K562 (cell line): Measurements from ENCODE around the gene GLRA1. TPM values are rescaled to one million over a fixed set of nuclear protein-coding genes. Genes with fewer than 3 reads are reported as not detected.
A peak's percentile ranks its signal among the peaks of the same experiment; 100 is the strongest.

Experiments
- ATAC-seq: fragments of 200-7000 bp; cut with Tn5 transposase; 3 replicates; pipeline ENCODE4 v1.9.1; 2020; ENCODE audit warnings: moderate library complexity
- BruUV-seq: library from RNA; stranded (reverse); fragments of 400-500 nt; replicated peaks from 2 replicates; lab custom pipeline; 2021; lab: Mats Ljungman, UMichigan
- CTCF ChIA-PET: fragments of 300-600 bp; formaldehyde crosslinking; extraction: SDS; loops from one replicate; lab custom pipeline; 2021; ENCODE audit warnings: low intra/inter-chr PET ratio; lab: Yijun Ruan, JAX
- POLR2A ChIA-PET: fragments of 300-600, 350-650 bp; sonication (Branson Sonifier 250); formaldehyde crosslinking; extraction: SDS; loops from one replicate; lab custom pipeline; 2021; ENCODE audit warnings: antibody characterized with exemption, inconsistent platforms; lab: Yijun Ruan, JAX
- DNase-seq, 4 experiments: peaks; one replicate each; pipeline versions ENCODE4 v3.0.0 to v3.0.0-alpha.2; 2011 to 2018; ENCODE audit warnings: low spot score in 3 of 4, mixed read lengths in 3 of 4; ENCODE audit errors: extremely low read depth in 1 of 4
- FAIRE-seq: peaks from 2 replicates; lab custom pipeline; 2011; peaks lifted over from hg19 to GRCh38; lab: Jason Lieb, UNC
- H2AFZ ChIP-seq: 2 replicates; pipeline ENCODE4 v1.6.0; 2011; ENCODE audit warnings: low read depth, low read length, control low read depth, inconsistent platforms
- H3K27ac ChIP-seq: fragments of 200-600 bp; 3 replicates; pipeline ENCODE4 v1.8.0; 2011; ENCODE audit warnings: low read depth, mild to moderate bottlenecking, control low read depth, inconsistent platforms, low read length, moderate library complexity, mixed read lengths; ENCODE audit errors: extremely low read depth
- H3K27me3 ChIP-seq, 2 experiments: fragments of 300-600 bp in 1 of 2; 2 replicates in 1 of 2; 3 replicates in 1 of 2; pipeline versions ENCODE4 v1.6.0 to v1.8.0; 2011; ENCODE audit warnings: inconsistent platforms in 2 of 2, low read length in 2 of 2, mild to moderate bottlenecking in 1 of 2, mixed read lengths in 1 of 2, moderate library complexity in 1 of 2; ENCODE audit not compliant: control insufficient read depth in 2 of 2, insufficient read depth in 2 of 2
- H3K36me3 ChIP-seq: fragments of 300-600 bp; 3 replicates; pipeline ENCODE4 v1.8.0; 2011; ENCODE audit warnings: mild to moderate bottlenecking, low read length, inconsistent platforms; ENCODE audit not compliant: control insufficient read depth, insufficient read depth
- H3K4me1 ChIP-seq, 2 experiments: fragments of 200-600 bp in 1 of 2; replicated peaks in 1 of 2; 2 replicates in 1 of 2; 3 replicates in 1 of 2; pipeline versions ENCODE4 v1.5.1 to v1.8.0; 2011; ENCODE audit warnings: inconsistent platforms in 2 of 2, low read length in 2 of 2, mild to moderate bottlenecking in 1 of 2, mixed read lengths in 1 of 2, moderate library complexity in 1 of 2; ENCODE audit not compliant: control insufficient read depth in 2 of 2, insufficient read depth in 2 of 2
- H3K4me2 ChIP-seq: 2 replicates; pipeline ENCODE4 v1.6.1; 2011; ENCODE audit warnings: low read length, control low read depth, inconsistent platforms, mixed read lengths; ENCODE audit not compliant: insufficient read depth
- H3K4me3 ChIP-seq: fragments of 200-600 bp; sonication (generic), shearing (Covaris generic); 2 replicates; pipeline ENCODE4 v1.5.1; 2016; ENCODE audit warnings: control low read depth, inconsistent platforms
- H3K79me2 ChIP-seq: fragments of 200-600 bp; 3 replicates; pipeline ENCODE4 v1.8.0; 2011; ENCODE audit warnings: low read length, inconsistent platforms; ENCODE audit not compliant: control insufficient read depth, insufficient read depth
- H3K9ac ChIP-seq, 2 experiments: 2 replicates each; pipeline versions ENCODE4 v1.6.0 to v1.6.1; 2011; ENCODE audit warnings: low read depth in 2 of 2, low read length in 2 of 2, control low read depth in 1 of 2, inconsistent platforms in 1 of 2, mild to moderate bottlenecking in 1 of 2, mixed read lengths in 1 of 2; ENCODE audit not compliant: insufficient read depth in 1 of 2
- H3K9me1 ChIP-seq: one replicate; pipeline ENCODE4 v1.6.0; 2011; ENCODE audit warnings: inconsistent platforms, mild to moderate bottlenecking, low read length, moderate library complexity; ENCODE audit not compliant: control insufficient read depth, insufficient read depth
- H3K9me3 ChIP-seq: replicated peaks from 2 replicates; pipeline ENCODE4 v1.5.1; 2011; ENCODE audit warnings: low read depth, low read length, inconsistent platforms; ENCODE audit not compliant: control insufficient read depth, insufficient read depth
- H4K20me1 ChIP-seq: replicated peaks from 2 replicates; pipeline ENCODE4 v1.6.1; 2011; ENCODE audit warnings: low read length, inconsistent platforms, mixed read lengths; ENCODE audit not compliant: control insufficient read depth, insufficient read depth
- MTA3 ChIP-seq: fragments of 450-650 bp; formaldehyde crosslinking; IDR thresholded peaks from 2 replicates; pipeline ENCODE4 v1.6.1; 2017; ENCODE audit warnings: mild to moderate bottlenecking, borderline replicate concordance
- PBX2 ChIP-seq, 2 experiments: IDR thresholded peaks in 1 of 2; conservative IDR thresholded peaks in 1 of 2; 2 replicates each; pipeline ENCODE4 v1.6.1; 2016; ENCODE audit warnings: low read depth in 2 of 2, mild to moderate bottlenecking in 1 of 2, missing compliant biosample characterization in 1 of 2, missing genetic modification characterization in 1 of 2, moderate library complexity in 1 of 2
- SMAD2 ChIP-seq: fragments of 150-350 bp; IDR thresholded peaks from 2 replicates; pipeline ENCODE4 v1.6.1; 2014; ENCODE audit warnings: low read depth, mild to moderate bottlenecking, low read length
- SREBF2 ChIP-seq: sonication (generic); formaldehyde crosslinking; IDR thresholded peaks from 2 replicates; pipeline ENCODE4 v1.4.0; 2020; ENCODE audit warnings: mild to moderate bottlenecking, missing genetic modification reagents
- TAF1 ChIP-seq: IDR thresholded peaks from 2 replicates; pipeline ENCODE4 v1.6.1; 2011; ENCODE audit warnings: mild to moderate bottlenecking, low read length, moderate library complexity; ENCODE audit not compliant: insufficient read depth, control insufficient read depth, severe bottlenecking; ENCODE audit errors: extremely low read depth
- TCF3 ChIP-seq: sonication (generic); formaldehyde crosslinking; IDR thresholded peaks from 2 replicates; pipeline ENCODE4 v1.4.0; 2020; ENCODE audit warnings: mild to moderate bottlenecking, missing genetic modification reagents
- ZNF197 ChIP-seq: fragments of 200-800 bp; sonication (Bioruptor generic); IDR thresholded peaks from 2 replicates; pipeline ENCODE4 v1.6.1; 2016; ENCODE audit warnings: low read depth, missing genetic modification characterization, missing compliant biosample characterization
- ZNF780A ChIP-seq: fragments of 250-450 bp; sonication (Bioruptor Pico); IDR thresholded peaks from 2 replicates; pipeline ENCODE4 v1.5.0; 2021; ENCODE audit warnings: mild to moderate bottlenecking
- WGBS: fragments of 100-300 bp; shearing (Covaris generic); methylation state at CpG from one replicate; pipeline ENCODE4 v1.1.6; 2016; ENCODE audit warnings: low coverage, mixed read lengths; ENCODE audit not compliant: insufficient coverage; ENCODE audit errors: missing lambda C conversion rate; 5-methylcytosine and 5-hydroxymethylcytosine counted together
- in situ Hi-C: fragments of 300-500 bp; cut with MboI; formaldehyde crosslinking; loops from 4 replicates; pipeline ENCODE4 v1.15.0; 2018; ENCODE audit warnings: inconsistent platforms, mixed read lengths
- intact Hi-C: fragments of 100-400 bp; cut with micrococcal nuclease; formaldehyde crosslinking; loops from 2 replicates; pipeline ENCODE4 v1.14.2; 2022
- polyA plus RNA-seq, 8 experiments: library from polyadenylated mRNA; depleted of rRNA in 4 of 8; stranded (reverse) in 5 of 8; unstranded in 3 of 8; fragments of >200 nt; fragmentation: Nextera tagmentation in 2 of 8; fragmentation: Illumina TruSeq in 1 of 8; extraction: Ambion mirVana in 2 of 8; extraction: Trizol in 1 of 8; gene quantifications; 2 replicates each; pipeline versions ENCODE4 v1.2.1 to v1.2.3, GENCODE V29; 2011 to 2014; ENCODE audit warnings: inconsistent platforms in 1 of 8, missing spikeins in 1 of 8
- total RNA-seq, 7 experiments: library from RNA; depleted of rRNA in 6 of 7; stranded (reverse); fragments of >200 nt in 6 of 7; fragmentation: Illumina TruSeq in 2 of 7; extraction: Trizol in 2 of 7; gene quantifications; 2 replicates each; pipeline versions ENCODE4 v1.2.1 to v1.2.3, GENCODE V29; 2011 to 2021; ENCODE audit warnings: low replicate concordance in 1 of 7
- TF ChIP-seq, protein P1 (sequence below): IDR thresholded peaks from 2 replicates; pipeline ENCODE4 v1.6.1; 2012; ENCODE audit warnings: low read depth, low read length, improper control_type of control experiment, borderline replicate concordance

GLRA1 gene
- total and polyA plus RNA-seq, 9 of the 15 experiments (the other 6 are each of a cell fraction or from before 2014, with no cell fraction given) = not detected

- TF ChIP-seq SMAD2 = no peak
- no peak for TF ChIP-seq TAF1
- no peak for TF ChIP-seq MTA3
- TF ChIP-seq ZNF197 = no peak
- TF ChIP-seq PBX2 (CRISPR knock-in tag; IDR thresholded peaks at IDR 0.05; ENCODE audit: low read depth) = no peak
- TF ChIP-seq PBX2 (tag; conservative IDR thresholded peaks at IDR 0.05; ENCODE audit: low read depth) = 0 out of 2 replicates have a peak, but pooled peaks have one; percentile 9
- TF ChIP-seq SREBF2 (CRISPR knock-in tag) = no peak
- TF ChIP-seq TCF3 (CRISPR knock-in tag) = no peak
- TF ChIP-seq, protein P1, sequence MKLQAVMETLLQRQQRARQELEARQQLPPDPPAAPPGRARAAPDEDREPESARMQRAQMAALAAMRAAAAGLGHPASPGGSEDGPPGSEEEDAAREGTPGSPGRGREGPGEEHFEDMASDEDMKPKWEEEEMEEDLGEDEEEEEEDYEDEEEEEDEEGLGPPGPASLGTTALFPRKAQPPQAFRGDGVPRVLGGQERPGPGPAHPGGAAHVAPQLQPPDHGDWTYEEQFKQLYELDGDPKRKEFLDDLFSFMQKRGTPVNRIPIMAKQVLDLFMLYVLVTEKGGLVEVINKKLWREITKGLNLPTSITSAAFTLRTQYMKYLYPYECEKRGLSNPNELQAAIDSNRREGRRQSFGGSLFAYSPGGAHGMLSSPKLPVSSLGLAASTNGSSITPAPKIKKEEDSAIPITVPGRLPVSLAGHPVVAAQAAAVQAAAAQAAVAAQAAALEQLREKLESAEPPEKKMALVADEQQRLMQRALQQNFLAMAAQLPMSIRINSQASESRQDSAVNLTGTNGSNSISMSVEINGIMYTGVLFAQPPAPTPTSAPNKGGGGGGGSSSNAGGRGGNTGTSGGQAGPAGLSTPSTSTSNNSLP = no peak
- TF ChIP-seq ZNF780A (CRISPR knock-in tag) = no peak
- TF ChIP-seq, all 486 proteins: peak for 1
- Histone ChIP-seq H3K9me1 (no peaks in the 10 kb centered on the region), H3K9me3 (no peaks in the 10 kb centered on the region), H3K79me2 (no peaks in the 10 kb centered on the region), H3K27me3 (no peaks in the 10 kb centered on the region), H3K27ac (no peak overlapping the region), H4K20me1 (no peaks in the 10 kb centered on the region), H3K36me3 (no peaks in the 10 kb centered on the region), H3K4me3 (no peak overlapping the region), H3K4me1 (no peaks in the 10 kb centered on the region), H2AFZ (no peak overlapping the region), H3K4me2 (no peak overlapping the region), H3K9ac (no peak overlapping the region)
- POLR2A ChIA-PET = no interaction called here
- in situ Hi-C loops = no loop called here
- no TSS peak for BruUV-seq
- 0% methylated on average over 3 of the region's 3 CpGs for WGBS
- CTCF ChIA-PET = no interaction called here
- no peak for ATAC-seq
- DNase-seq = no peak
- FAIRE-seq = no peak
- intact Hi-C loops = no loop called here
Measured at GRCh38 chr5:151958111-151958510, 33.5 kb upstream of the GLRA1 start.
